GM18907 (cell line): ENCODE results near the gene MGAT3.
"Not testable (repeated sequence)": the region's sequence is repeated elsewhere in the genome, so short reads cannot be mapped to it uniquely, and the experiment has no call there.

ENCODE experiments used
- ATAC-seq: cut with Tn5 transposase; IDR thresholded peaks from one replicate; pipeline ENCODE4 v1.9.1; 2021; ENCODE audit warnings: mild to moderate bottlenecking, moderate library complexity; ENCODE audit not compliant: unreplicated experiment

The MGAT3 gene, protein sequence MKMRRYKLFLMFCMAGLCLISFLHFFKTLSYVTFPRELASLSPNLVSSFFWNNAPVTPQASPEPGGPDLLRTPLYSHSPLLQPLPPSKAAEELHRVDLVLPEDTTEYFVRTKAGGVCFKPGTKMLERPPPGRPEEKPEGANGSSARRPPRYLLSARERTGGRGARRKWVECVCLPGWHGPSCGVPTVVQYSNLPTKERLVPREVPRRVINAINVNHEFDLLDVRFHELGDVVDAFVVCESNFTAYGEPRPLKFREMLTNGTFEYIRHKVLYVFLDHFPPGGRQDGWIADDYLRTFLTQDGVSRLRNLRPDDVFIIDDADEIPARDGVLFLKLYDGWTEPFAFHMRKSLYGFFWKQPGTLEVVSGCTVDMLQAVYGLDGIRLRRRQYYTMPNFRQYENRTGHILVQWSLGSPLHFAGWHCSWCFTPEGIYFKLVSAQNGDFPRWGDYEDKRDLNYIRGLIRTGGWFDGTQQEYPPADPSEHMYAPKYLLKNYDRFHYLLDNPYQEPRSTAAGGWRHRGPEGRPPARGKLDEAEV

DNA sequence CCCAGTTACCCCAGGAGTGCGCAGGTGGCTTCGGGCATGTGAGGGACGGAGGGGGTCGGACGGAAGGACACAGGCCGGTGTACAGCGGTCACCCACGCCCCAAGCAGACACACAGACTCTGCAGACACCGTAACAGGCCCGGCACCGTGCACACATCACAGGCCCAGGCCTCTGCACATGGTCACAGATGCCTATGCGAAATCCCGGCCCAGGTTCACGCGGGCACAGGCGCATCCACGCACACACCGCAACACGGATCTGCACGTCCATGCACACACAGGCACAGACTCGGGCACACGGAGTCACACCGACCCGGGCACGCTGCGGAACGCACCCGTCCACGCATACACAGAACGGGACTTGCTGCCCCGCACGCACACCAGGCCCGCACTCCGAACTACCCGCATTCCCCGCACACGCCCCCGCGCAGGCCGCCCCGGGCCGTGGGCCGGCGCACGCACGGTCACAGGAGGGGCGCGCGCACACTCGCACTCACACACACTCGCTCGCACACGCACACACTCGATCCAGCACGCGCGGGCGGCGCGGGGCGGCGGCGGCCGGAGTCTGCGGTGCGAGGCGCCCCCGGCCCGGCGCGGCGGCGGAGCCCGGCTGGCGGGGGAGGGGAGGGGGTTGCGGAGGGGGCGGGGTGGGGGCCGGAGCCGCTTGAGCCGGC is at the start of gene MGAT3:
TSS of gene MGAT3 (plus strand) at position 491 of the 676 bp plus-strand sequence. CDS start 30,336 bp downstream, outside the sequence.
- ATAC-seq = no peak

DNA sequence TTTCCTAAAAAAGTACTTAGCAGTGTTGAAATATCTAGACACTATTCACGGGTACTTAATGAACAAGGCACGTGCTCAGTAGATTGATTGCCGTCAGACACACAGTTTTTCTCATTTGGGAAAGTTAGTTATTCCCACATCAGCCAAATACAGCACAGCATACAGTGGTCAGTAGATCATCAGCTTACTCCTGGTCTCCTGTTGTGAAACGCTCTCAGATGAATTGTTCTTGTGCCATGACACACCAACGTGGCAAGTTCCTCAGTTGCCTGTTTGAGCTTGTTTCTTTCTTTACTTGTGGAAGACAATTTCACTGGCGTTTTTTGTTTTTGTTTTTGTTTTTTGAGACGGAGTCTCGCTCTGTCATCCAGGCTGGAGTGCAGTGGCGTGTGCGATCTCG is 48.6 kb upstream of the MGAT3 start:
- ATAC-seq = no peak

DNA sequence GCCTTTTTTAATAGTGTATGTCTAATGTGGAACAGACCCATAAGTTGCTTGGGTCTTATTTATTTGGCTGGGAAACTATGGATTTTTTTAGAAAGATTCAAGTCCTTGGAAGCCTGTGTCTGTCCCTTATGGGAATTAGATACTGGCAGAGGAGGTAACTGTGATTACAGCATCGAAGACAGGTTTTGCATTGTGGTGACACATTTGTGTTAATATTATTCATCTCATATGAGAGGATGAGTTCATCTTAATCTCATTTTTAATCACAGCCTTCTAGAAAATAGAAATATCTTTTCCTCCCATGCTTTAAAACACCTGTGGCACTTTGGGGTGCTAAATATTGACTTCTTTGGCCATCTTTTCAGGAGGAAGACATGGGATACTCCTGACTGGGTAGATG is 48.0 kb upstream of the MGAT3 start:
- ATAC-seq = no peak

DNA sequence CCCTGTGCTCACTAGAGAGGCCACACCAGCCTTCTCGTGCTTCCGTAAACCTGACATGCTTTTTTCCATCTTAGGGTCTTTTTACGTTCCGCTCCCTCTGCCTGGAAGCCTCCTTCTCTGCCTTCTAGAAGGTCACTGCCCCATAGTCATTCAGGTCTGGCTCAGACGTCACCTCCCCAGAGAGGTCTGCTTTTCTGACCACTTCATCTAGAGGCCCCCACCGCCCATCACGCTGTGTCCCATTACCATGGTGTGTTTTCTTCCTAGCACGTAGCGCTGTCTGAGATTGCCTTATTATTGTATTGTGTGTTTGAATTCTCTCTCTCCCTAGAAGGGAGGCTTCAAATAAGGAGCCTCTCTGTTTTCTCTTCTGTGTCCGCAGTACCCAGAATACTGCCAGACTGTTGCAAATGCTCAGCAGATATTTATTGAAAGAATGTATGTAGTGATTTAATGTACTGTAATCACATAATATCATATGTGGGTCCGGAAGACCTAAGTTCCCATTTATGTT is 47.2 kb upstream of the MGAT3 start:
- ATAC-seq = no peak

DNA sequence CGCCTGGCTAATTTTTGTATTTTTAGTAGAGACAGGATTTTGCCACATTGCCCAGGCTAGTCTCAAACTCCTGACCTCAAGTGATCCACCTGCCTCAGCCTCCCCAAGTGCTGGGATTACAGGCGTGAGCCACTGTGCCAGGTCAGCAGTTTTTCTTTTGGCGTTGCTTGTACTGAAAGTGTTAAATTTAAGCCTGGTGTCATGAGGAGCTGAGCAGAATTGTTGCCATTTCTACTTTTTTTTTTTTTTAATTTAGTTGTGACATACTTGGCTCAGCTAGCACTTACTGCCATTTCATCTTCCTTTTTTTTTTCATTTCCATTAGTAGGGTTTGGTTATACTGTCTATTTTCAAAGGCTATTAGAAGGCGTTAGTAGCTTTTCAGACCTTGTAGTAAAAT is 46.5 kb upstream of the MGAT3 start:
- no peak for ATAC-seq

DNA sequence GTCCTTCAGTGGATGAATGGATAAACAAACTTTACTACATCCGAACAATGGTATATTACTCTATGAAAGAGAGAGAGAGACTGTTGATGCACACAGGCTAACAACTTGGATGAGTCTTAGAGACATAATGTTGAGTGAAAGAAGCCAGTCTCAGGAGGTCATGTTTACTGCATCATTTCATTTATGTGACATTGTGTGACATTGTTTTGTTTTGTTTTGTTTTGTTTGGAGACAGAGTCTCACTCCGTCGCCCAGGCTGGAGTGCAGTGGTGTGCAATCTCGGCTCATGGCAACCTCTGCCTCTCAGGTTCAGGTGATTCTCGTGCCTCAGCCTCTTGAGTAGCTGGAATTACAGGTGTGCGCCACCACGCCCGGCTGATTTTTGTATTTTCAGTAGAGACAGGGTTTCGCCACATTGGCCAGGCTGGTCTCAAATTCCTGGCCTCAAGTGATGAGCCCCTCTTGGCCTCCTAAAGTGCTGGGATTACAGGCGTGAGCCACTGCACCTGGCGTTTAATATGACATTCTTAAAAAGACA is 44.9 kb upstream of the MGAT3 start:
- ATAC-seq = not testable (repeated sequence)

DNA sequence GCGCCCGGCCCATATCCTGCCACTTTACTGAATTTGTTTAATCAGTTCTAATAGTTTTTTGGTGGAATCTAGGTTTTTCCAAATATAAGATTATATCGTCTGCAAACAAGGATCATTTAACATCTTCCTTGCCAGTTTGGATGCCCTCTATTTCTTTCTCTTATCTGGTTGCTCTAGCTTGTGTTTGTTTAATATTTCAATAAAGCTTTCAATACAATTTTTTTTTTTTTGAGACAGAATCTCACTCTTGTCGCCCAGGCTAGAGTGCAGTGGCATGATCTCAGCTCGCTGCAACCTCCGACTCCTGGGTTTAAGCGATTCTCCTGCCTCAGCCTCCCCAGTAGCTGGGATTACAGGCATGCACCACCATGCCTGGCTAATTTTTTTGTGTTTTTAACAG is 43.6 kb upstream of the MGAT3 start:
- ATAC-seq = not testable (repeated sequence)

DNA sequence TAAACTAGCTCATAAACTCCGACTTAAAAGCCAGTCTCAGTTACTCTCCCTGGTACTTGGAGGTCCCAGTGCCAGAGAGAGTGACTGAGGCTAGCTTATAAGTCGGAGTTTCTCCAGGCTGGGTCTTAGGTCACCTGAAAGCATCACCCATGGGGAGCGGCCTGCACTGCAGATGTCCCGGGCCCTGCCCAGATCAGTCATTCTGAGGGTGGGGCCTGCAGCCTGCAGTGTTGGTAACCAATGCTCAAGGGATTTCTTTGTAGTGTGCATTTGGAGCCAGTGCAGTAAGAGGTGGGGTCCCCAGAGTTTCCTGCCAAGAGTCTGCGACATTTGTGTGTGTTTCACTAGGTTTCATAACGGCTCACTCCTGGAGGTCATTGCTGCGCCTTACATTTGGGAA is 42.4 kb upstream of the MGAT3 start:
- no peak for ATAC-seq

DNA sequence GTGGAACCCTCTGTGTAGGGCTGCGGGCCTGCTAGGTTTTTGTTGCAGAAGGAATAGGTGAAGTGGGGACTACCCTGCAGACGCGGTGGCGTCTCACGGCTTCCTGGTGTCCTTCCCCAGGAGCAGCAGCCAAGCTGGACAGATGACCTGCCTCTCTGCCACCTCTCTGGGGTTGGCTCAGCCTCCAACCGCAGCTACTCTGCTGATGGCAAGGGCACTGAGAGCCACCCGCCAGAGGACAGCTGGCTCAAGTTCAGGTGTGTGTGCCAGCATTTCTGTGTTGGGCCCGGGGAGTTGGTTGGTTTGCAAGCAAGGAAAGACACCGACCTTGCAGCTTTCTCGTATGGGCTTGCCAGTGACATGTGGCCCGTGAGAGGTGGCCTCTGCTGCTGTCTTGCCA is 41.9 kb upstream of the MGAT3 start:
- no peak for ATAC-seq

DNA sequence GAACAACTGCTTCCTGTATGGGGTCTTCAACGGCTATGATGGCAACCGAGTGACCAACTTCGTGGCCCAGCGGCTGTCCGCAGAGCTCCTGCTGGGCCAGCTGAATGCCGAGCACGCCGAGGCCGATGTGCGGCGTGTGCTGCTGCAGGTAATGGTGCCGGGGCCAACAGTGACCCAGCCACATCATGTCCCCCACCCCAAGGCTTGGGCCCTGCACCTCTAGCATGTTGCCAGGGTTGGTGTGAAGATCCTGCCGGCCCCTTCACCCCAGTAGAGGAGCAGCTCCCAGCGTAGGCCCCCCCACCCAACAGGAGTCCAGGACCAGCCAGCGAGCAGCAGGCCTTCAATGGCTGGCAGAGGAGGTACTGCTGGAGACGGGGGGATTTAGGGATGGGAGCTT is 41.3 kb upstream of the MGAT3 start:
- no peak for ATAC-seq

DNA sequence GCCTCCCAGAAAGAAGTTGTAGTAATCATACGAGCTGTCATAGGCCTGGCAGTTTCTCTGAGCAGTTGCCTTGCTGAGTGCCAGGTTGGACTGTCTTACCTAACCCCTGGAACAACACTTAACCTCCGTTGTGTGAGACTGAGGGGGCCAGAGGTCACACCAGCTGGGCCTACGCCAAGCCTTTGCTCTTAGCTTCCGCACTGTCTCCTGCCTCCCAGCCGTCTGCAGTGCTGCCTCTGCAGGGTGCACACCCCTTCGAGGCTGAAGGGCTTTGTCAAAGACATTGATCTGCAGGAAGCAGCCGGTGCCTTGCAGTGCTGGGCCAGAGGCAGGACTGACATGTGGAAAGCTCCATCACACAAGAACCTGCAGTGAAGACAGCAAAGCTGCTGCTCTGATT is 40.5 kb upstream of the MGAT3 start:
- no peak for ATAC-seq

DNA sequence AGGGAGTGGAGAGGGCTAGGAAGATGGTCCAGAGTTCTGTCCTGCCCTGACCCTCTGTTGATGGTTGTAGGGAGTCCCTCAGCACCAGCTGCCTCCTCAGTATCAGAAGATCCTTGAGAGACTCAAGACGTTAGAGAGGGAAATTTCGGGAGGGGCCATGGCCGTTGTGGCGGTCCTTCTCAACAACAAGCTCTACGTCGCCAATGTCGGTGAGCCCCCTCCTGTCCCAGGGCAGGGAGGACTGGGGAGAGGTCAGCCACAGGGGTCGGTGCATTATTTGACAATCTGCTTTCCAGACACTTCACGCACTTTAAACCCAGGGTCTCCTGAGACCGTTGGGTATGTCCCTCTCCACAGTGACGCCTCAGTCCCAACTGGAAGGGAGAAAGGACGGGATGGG is 39.2 kb upstream of the MGAT3 start:
- ATAC-seq = no peak

DNA sequence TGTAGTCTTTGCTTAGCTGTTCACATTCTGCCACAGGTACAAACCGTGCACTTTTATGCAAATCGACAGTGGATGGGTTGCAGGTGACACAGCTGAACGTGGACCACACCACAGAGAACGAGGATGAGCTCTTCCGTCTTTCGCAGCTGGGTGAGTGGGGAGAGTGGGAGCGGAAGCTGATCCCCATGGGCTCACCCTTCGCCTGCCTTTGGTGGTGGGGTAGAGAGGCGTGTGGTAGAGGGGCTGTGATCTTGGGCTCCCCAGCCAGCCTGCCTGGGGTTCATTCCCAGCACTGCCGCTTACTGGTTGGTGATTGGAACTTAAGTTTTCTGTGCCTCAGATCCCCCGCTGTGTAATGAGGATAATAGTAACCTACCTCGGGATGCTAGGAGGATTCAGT is 38.1 kb upstream of the MGAT3 start:
- no peak for ATAC-seq

DNA sequence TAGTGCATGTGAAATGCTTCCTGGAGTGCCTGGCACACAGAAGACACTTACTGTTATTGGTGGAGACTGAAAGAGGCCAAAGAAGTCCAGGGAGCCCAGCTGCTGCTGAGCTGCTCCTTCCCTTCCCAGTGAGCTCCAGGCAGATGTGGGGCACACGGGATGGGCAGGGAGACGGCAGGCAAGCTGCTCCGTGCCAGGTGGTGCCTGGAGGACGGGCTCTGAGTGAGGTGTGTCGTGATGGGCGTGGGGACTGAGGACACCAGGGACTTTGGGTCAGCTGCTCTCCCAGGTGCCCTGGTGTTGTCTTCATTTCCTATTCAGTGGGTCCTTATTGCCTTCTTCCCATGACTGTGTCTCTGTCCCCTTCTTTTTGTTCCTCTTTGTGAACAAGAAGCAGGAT is 37.7 kb upstream of the MGAT3 start:
- no peak for ATAC-seq

DNA sequence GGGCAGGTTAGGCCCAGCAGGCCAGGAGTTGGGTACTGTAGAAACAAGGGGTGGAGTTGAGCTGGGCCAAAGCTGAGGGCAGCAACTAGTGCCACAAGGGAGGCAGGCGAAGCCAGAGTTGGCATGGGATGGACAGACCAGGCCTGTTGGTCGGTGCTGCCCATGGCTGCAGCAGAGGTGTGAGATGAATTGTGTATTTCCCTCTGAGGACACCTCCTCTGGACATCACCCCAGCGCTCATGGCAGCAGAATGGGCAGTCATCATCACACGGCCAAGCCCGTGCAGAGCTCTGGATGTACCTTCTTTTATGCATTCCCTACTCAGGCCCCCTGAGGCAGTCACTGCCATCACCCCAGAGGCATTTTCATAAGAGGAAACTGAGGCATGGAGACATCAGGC is 36.9 kb upstream of the MGAT3 start:
- no peak for ATAC-seq

DNA sequence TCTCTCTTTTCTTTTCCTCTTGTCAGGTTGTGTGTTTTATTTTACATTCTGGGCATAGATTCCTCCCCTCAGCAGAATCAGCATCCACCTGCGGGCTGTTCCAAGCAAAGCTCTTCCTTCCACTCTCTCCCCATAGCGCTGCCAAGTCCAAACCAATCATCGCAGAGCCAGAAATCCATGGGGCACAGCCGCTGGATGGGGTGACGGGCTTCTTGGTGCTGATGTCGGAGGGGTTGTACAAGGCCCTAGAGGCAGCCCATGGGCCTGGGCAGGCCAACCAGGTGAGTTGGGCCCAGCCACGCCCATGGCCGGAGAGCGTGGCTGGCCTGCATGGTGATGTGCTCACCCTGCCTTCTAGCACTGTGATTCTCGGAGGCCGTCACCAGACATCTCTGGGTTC is 35.1 kb upstream of the MGAT3 start:
- no peak for ATAC-seq

DNA sequence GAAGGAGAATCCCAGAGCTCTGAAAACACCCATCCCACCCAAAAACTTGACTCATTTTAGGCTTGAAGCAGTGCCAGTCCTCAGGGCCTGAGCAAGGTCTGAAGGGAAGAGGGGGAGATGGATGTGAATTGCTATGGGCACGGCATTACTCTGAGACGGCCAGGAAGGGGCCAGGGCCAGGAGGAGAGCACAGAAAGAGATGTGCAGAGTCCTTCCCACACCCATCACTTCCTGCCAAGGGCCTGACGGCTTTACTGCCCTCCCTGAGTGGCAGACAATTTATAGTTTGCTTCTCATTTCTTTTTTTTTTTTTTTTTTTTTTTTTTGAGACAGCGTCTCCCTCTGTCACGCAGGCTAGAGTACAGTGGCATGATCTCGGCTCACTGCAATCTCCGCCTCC is 34.7 kb upstream of the MGAT3 start:
- ATAC-seq = no peak

DNA sequence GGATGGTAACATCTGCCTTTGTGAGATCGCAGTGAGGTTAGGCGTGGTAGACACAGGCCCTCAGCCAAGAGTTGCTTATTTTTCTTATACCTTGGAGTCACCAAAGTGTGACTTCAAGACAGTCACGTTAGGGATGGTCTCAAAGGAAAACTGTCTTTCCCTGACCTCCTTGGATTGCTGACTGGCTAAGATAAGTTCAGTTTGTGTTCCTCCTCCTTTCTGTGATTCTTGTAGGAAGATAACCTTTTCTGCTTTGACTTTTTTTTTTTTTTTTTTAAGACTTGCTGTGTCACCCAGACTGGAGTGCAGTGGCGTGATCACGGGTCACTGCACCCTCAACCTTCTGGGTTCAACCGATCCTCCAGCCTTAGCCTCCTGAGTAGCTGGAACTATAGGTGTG is 34.1 kb upstream of the MGAT3 start:
- no peak for ATAC-seq

DNA sequence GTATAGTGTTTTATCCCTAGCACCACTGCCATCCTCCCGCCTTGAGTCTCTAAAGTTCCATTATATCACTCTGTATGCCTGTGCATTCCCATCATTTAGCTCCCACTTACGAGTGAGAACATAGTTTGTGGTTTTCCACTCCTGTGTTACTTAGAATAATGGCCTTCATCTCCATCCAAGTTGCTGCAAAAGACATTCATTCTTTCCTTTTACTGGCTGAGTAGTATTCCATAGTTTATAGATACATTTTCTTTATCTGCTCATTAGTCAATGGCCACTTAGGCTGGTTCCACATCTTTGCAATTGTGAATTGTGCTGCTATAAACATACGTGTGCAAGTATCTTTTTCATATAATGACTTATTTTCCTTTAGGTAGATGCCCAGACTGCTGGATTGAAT is 32.8 kb upstream of the MGAT3 start:
- no peak for ATAC-seq

DNA sequence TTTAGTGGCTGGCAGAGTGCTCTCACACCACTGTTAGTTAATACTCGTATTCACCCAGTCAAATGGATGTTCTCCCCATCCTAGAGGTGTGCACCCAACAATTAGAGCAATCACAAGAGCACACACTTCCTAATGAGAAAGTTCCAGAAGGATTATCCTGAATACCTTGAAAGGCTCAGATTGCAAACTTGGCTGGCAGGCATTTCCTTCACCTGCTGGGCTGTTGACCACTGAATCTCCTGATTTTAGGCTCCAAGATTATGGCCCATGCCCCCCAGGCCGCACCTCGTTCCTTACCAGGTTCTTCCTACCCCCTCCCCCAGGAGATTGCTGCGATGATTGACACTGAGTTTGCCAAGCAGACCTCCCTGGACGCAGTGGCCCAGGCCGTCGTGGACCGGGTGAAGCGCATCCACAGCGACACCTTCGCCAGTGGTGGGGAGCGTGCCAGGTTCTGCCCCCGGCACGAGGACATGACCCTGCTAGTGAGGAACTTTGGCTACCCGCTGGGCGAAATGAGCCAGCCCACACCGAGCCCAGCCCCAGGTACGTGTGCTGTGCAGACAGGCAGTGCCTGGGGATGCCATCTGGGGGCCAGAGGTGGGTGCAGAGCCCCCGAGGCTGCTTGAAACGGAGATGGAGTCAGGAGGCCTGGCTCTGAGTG is 30.3 kb upstream of the MGAT3 start:
- ATAC-seq = no peak
